Chondrocyte (in vitro differentiated cells): ENCODE results near the gene USP24. TPM values are rescaled to one million over a fixed set of nuclear protein-coding genes. Genes with fewer than 3 reads are reported as not detected.
"Not testable (repeated sequence)": the region's sequence is repeated elsewhere in the genome, so short reads cannot be mapped to it uniquely, and the experiment has no call there.

Experiments used
- DNase-seq: peaks from one replicate; pipeline ENCODE4 v3.0.0; 2021; ENCODE audit warnings: mixed read lengths, low spot score
- H3K27ac Mint-ChIP-seq: one replicate; pipeline ENCODE4 v1.8.0; 2021; ENCODE audit warnings: mild to moderate bottlenecking, moderate library complexity, mixed read lengths; ENCODE audit not compliant: unreplicated experiment
- H3K27me3 Mint-ChIP-seq: 2 replicates; pipeline ENCODE4 v1.8.0; 2021; ENCODE audit warnings: low read depth, mixed read lengths
- H3K36me3 Mint-ChIP-seq: 2 replicates; pipeline ENCODE4 v1.8.0; 2021; ENCODE audit warnings: low read depth, mixed read lengths
- H3K4me1 Mint-ChIP-seq: 2 replicates; pipeline ENCODE4 v1.8.0; 2021; ENCODE audit warnings: low read depth, mild to moderate bottlenecking, mixed read lengths
- H3K4me3 Mint-ChIP-seq: one replicate; pipeline ENCODE4 v1.8.0; 2021; ENCODE audit warnings: mild to moderate bottlenecking, moderate library complexity, mixed read lengths; ENCODE audit not compliant: unreplicated experiment
- H3K9me3 Mint-ChIP-seq: 2 replicates; pipeline ENCODE4 v1.8.0; 2021; ENCODE audit warnings: low read depth, mixed read lengths
- total RNA-seq: library from RNA; stranded (reverse); gene quantifications from 3 replicates; pipeline ENCODE4 v1.2.1, GENCODE V29; 2021
- TF ChIP-seq, protein P1 (sequence below): fragments of 200-600 bp; sonication (generic); IDR thresholded peaks from 2 replicates; pipeline ENCODE4 v1.5.0; 2021; ENCODE audit warnings: antibody characterized with exemption, mild to moderate bottlenecking, moderate library complexity

Gene USP24
- total RNA-seq, 1 donor from 2014 or later = 25.8 TPM

DNA sequence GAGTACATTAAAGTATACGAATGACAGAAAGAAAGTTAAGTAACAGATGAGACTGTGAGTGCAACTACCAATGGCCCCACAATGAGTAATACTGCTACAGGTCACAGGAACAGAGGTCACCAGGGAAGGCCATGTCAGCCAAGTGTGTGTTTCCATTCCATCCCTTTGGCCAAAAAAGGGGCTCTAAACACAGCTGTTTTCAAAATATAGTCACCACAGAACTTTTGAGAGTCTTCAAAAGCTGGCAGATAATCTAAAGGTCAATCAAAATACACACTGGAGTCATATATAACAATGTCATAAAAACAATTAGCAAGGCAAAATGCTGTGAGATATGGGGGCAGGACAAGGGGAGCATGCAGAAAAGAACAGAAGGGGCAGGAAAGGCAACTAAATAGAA is 10.2 kb downstream of the USP24 start:
- no peak overlapping the region for H3K27ac Mint-ChIP-seq

DNA sequence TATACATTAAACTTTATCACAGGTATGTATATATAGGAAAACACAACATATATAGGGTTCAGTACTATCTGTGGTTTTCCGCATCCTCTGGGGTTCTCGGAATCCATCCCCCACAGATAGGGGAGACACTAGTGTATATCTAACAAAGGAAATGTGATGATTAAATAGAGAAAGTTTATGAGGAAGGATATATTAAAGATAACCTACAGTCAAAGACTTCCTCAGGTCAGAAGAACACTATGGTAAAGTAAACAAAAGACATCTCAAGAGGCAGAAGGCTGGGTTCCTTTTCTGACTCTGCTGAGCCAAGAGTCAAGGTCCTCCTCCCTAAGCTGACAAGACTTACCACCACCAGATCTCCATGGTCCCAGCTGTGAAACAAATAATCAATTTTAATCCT is 12.1 kb downstream of the USP24 start:
- Mint-ChIP-seq H3K4me3 (no peak overlapping the region), H3K4me1 (peaks cover 64% of the 10 kb centered on the region), H3K27ac (no peak overlapping the region), H3K27me3 (no peaks in the 10 kb centered on the region), H3K9me3 (no peaks in the 10 kb centered on the region), H3K36me3 (peaks cover 2% of the 10 kb centered on the region)
- no peak for DNase-seq
- TF ChIP-seq, protein P1, sequence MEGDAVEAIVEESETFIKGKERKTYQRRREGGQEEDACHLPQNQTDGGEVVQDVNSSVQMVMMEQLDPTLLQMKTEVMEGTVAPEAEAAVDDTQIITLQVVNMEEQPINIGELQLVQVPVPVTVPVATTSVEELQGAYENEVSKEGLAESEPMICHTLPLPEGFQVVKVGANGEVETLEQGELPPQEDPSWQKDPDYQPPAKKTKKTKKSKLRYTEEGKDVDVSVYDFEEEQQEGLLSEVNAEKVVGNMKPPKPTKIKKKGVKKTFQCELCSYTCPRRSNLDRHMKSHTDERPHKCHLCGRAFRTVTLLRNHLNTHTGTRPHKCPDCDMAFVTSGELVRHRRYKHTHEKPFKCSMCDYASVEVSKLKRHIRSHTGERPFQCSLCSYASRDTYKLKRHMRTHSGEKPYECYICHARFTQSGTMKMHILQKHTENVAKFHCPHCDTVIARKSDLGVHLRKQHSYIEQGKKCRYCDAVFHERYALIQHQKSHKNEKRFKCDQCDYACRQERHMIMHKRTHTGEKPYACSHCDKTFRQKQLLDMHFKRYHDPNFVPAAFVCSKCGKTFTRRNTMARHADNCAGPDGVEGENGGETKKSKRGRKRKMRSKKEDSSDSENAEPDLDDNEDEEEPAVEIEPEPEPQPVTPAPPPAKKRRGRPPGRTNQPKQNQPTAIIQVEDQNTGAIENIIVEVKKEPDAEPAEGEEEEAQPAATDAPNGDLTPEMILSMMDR = no peak

More for the DNA sequence above, 10.2 kb downstream of the USP24 start:
- H3K27me3 Mint-ChIP-seq = no peaks in the 10 kb centered on the region
- no peaks in the 10 kb centered on the region for H3K9me3 Mint-ChIP-seq
- TF ChIP-seq, protein P1 = no peak
- H3K4me3 Mint-ChIP-seq = no peak overlapping the region
- H3K36me3 Mint-ChIP-seq = no peaks in the 10 kb centered on the region
- no peak for DNase-seq
- H3K4me1 Mint-ChIP-seq = peaks cover 74% of the 10 kb centered on the region

DNA sequence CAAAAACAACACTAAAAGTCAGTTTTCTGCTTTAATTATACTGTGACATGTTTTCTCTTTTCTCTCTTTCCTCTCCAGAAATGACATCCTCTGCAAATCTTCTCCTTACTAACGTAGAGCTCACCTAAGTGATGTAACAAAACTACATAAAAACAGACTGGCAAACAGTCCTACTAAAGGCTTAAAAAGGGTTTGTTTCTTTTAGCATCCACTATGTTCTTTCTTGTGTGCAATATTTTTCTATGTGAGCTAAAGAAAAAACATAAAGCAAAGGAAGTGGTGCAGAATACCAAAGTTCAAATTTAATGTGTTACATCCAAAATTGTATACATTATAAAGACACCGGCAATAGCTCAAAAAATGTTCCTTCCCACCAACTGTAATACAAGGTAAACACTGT is 14.5 kb downstream of the USP24 start:
- no peaks in the 10 kb centered on the region for H3K9me3 Mint-ChIP-seq
- H3K36me3 Mint-ChIP-seq = peaks cover 2% of the 10 kb centered on the region
- H3K27ac Mint-ChIP-seq = peak overlapping the region; percentile 38
- TF ChIP-seq, protein P1 = no peak
- peaks cover 58% of the 10 kb centered on the region for H3K4me1 Mint-ChIP-seq
- no peak overlapping the region for H3K4me3 Mint-ChIP-seq
- H3K27me3 Mint-ChIP-seq = no peaks in the 10 kb centered on the region
- no peak for DNase-seq

DNA sequence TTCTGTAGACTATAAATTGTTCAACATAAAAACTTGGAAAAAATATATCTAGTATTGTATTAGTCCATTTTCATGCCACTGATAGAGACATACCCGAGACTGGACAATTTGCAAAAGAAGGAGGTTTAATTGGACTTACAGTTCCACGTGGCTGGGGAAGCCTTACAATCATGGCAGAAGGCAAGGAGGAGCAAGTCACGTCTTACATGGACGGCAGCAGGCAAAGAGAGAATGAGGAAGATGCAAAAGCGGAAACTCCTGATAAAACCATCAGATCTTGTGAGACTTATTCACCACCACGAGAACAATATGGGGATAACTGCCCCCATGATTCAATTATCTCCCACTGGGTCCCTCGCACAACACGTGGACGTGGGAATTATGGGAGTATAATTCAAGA is 15.4 kb downstream of the USP24 start:
- Mint-ChIP-seq H3K4me1 (peaks cover 58% of the 10 kb centered on the region), H3K27ac (peak overlapping the region; percentile 32)
- not testable (repeated sequence) for H3K36me3 Mint-ChIP-seq, H3K4me3 Mint-ChIP-seq, H3K27me3 Mint-ChIP-seq, DNase-seq, H3K9me3 Mint-ChIP-seq

DNA sequence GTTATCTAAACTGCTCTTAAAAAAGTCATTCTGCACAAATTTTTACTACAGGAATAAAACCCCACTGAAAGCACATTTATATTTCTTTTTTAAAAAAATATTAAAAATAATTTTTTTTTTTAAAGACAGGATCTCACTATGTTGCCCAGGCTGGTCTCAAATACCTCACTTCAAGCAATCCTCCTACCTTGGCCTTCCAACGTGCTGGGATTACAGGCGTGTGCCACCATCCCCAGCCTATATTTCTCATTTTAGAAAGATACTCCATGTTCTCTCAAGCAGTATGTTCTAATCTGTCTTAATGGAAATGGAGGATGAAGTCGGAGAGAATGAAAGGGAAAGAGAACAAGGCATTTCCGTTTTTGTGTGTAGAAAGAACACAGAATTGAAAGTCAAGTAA is 17.1 kb downstream of the USP24 start:
- no peaks in the 10 kb centered on the region for H3K27me3 Mint-ChIP-seq

DNA sequence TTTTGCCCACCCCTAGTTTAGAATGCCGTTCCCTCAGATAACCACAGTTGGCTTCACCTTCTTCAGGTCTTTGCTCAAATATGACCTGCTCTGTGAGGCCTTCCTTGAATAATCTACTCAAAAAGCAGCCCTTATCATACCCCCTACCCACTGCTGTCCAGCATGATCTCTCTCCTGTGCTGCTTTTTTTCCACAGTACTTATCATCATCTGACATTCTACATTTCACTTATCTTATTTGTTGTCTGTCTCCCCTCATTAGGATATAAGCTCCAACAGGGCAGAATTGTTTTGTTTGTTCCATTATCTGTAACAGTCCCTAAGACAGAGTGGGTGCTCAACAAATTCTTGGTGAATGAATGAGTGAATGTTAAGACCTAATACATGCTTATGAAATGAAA is 18.1 kb downstream of the USP24 start:
- Mint-ChIP-seq H3K4me1 (peaks cover 37% of the 10 kb centered on the region), H3K36me3 (peaks cover 2% of the 10 kb centered on the region), H3K9me3 (no peaks in the 10 kb centered on the region), H3K27me3 (no peaks in the 10 kb centered on the region), H3K4me3 (no peak overlapping the region), H3K27ac (no peak overlapping the region)
- no peak for DNase-seq
- TF ChIP-seq, protein P1 = no peak

More for the DNA sequence above, 17.1 kb downstream of the USP24 start:
- no peak for DNase-seq
- no peak overlapping the region for H3K27ac Mint-ChIP-seq
- H3K4me3 Mint-ChIP-seq = no peak overlapping the region
- H3K9me3 Mint-ChIP-seq = no peaks in the 10 kb centered on the region
- H3K36me3 Mint-ChIP-seq = peaks cover 2% of the 10 kb centered on the region
- TF ChIP-seq, protein P1 = no peak
- H3K4me1 Mint-ChIP-seq = peaks cover 41% of the 10 kb centered on the region
